PFSK-1 (cell line): Measurements from ENCODE around the gene CMTM2.

ENCODE experiments used
- FOXP2 ChIP-seq: optimal IDR thresholded peaks from 2 replicates; pipeline ENCODE3; 2011; ENCODE audit warnings: borderline replicate concordance, control low read depth, inconsistent platforms; ENCODE audit not compliant: insufficient read depth; ENCODE audit errors: extremely low read length, extremely low read depth
- POLR2AphosphoS5 ChIP-seq: IDR thresholded peaks from 2 replicates; pipeline ENCODE4 v1.6.1; 2012; ENCODE audit warnings: low read depth, mild to moderate bottlenecking, control low read depth, low read length, moderate library complexity
- REST ChIP-seq, 2 experiments: IDR thresholded peaks; 2 replicates each; pipeline versions ENCODE4 v1.6.1 to v1.8.0; 2011 to 2012; ENCODE audit warnings: low read depth in 2 of 2, low read length in 2 of 2, control low read depth in 1 of 2, inconsistent platforms in 1 of 2, mild to moderate bottlenecking in 1 of 2, moderate library complexity in 1 of 2; ENCODE audit not compliant: insufficient read depth in 1 of 2
- SIN3A ChIP-seq: IDR thresholded peaks from 2 replicates; pipeline ENCODE4 v1.6.1; 2012; ENCODE audit warnings: mild to moderate bottlenecking, low read length, moderate library complexity, borderline replicate concordance; ENCODE audit not compliant: insufficient read depth
- TAF1 ChIP-seq: IDR thresholded peaks from 2 replicates; pipeline ENCODE4 v1.6.1; 2012; ENCODE audit warnings: low read length, control low read depth, borderline replicate concordance; ENCODE audit not compliant: insufficient read depth

- no peak for TF ChIP-seq FOXP2
- no peak for TF ChIP-seq REST (IDR thresholded peaks at IDR 0.05; ENCODE audit: insufficient read depth in 1 of 2, low read depth in 2 of 2, low read length in 2 of 2)
- no peak for TF ChIP-seq POLR2AphosphoS5
- TF ChIP-seq SIN3A = no peak
- no peak for TF ChIP-seq TAF1
Observed at GRCh38 chr16:66610111-66610820, 31.0 kb downstream of the CMTM2 start.
